Superior temporal gyrus (tissue), 1 donor: ENCODE measurements around the gene PDPN.

Experiments
- DNase-seq: peaks from one replicate; pipeline ENCODE4 v3.0.0-alpha.2; 2016; ENCODE audit errors: extremely low spot score

The PDPN gene

GRCh38 chr1:13577846-13578245, 5.8 kb upstream of the PDPN start:
- DNase-seq: no peak

DNA sequence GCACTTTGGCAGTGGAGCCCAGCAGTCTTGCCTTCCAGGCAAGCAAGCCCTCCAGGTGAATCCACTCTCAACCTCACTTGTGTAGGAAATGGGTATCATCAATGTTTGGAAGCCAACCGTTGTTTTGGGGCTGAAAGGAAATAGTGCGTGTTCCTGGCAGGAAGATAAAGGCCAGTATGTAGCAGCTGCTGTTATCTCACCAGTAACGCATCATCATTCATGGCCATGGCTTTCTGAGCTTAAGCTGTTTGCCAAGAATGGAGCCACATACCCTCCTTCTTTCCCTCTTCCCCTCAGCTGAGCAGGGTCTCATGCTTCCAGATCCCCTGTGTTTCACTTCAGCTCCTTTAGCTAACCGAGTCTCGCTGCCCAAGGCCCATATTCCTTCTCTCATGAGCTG, 2.2 kb upstream of the PDPN start:
- DNase-seq: no peak

DNA sequence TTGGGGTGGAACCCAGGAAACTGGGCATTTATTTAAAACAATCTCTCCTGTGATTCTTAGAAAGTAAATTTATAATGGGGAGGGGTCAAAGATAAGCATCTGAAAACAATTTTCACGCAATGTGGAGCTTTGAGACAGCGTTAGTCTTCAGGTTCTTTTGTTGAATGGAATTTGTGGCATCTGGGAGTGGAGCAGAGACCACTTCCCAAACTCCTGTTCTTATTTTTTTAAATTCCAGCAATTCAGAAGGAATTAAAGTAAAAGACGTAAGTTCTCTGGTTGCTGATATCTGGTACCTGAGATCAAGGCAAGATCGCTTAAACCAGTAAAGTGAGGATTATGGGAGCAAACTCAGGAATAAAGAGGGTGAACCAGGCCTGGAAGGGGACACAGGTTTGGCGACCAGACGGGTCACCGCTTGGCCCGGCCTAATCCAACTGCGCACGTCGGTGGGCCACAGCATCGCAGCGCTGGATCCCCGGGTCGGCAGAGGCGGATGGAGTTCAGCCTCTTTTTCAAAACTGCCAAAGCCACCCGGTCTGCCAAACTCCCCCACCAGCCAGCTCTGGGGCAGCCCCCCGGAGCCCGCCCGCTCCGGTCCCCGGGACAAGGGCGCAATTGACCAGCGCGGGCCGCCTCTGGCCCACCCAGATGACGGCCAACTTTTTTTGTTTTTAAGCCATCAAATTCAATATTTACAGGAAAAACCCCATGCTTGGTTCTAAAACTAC, 754 bp upstream of the PDPN start:
- DNase-seq: no peak

DNA sequence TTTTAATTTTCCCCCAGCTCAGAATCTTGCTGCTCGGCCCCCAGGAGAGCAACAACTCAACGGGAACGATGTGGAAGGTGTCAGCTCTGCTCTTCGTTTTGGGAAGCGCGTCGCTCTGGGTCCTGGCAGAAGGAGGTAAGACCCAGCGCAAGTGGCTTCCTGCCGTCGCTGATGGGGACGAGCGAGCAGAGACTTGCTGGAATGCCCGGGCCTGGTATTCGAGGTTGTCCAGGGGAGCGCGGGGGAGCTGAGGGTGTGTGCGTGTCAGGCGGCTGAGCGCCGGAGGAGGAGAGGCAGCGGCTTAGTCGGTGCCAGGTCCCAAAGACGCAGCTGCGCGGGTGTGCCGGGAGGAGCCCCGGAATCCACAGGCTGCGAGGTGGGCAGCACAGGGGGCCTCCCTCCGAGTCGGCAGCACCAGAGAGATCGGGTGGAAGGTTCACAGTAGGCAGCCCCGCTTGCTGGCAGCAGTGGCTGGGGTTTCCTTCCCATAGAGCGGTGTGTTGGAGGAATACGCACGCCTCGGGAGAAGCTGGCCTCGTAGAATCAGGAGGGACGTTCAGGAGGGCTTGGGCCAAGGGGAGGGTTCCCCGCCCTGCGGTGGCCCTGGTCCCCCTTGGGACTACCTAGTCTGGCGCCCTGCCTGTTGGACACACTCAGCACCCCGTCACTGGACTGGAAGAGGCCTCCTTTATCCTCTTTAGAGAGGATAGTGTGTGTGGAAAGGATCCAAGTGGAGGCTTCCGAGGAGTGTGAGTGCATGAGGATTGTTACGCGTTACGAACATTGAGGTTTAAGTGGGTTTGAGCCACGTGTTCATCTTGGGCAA, 547 bp downstream of the PDPN start:
- no peak for DNase-seq

- DNase-seq: peak; percentile 48
These were observed 1.4 kb downstream of the PDPN start for GRCh38 chr1:13584876-13585611.

GRCh38 chr1:13585612-13585991, 2.0 kb downstream of the PDPN start:
- DNase-seq: peak; percentile 23

GRCh38 chr1:13586001-13586400, 2.4 kb downstream of the PDPN start:
- DNase-seq: peak; percentile 24

- DNase-seq: no peak
These were observed 3.8 kb downstream of the PDPN start for GRCh38 chr1:13587256-13588030.

GRCh38 chr1:13588946-13589796, 5.5 kb downstream of the PDPN start:
- no peak for DNase-seq

DNA sequence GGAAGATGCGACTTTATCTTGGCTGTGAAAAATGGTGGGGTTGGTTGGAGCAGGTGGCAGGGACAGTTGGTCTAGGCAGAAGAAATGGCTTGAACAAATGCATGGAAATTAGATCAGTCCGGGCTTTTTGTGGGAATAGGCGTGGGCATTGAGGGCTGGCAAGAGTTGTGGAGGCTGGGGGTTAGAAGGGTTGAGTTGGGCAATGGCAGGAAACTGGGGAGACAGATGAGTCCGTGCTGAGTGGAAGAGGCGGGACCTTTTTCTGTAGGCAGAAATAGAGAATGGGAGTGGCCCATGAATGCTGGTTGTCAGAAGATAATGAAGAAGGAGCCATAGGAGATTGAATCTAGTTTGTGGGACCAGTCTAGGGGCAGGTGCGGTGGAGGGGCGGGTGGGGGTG, 6.9 kb downstream of the PDPN start:
- DNase-seq: no peak

DNA sequence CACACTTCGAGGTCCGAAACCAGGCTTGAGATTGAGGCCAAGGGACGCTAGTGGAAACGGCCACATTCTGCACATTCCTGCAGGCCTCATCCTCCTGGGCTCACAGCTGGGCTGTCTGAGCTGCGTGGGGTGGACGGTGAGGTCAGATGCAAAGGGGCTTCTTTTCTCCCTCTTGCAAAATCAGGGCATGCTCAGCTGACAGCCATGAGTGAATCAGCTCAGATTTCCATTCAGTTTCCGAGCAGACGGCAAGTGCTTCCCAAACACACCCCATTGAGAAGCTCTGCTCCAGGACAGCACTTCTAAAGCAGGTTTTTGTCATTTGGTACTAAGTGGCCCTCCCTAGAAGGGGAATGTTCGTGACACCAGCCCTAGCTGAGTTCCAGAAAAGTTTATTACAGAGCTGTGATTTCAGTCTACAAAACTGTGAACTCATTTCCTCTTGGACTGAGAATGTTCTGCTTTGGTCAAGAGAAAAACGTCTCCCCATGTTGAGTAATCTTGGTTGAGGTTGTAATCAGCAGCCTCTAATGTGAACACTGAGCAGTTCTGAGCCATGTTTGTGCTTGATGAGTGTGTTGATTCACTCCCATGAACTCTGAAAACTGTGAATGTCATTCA, 10.0 kb downstream of the PDPN start:
- DNase-seq: no peak

GRCh38 chr1:13595411-13595810, 11.8 kb downstream of the PDPN start:
- no peak for DNase-seq

DNA sequence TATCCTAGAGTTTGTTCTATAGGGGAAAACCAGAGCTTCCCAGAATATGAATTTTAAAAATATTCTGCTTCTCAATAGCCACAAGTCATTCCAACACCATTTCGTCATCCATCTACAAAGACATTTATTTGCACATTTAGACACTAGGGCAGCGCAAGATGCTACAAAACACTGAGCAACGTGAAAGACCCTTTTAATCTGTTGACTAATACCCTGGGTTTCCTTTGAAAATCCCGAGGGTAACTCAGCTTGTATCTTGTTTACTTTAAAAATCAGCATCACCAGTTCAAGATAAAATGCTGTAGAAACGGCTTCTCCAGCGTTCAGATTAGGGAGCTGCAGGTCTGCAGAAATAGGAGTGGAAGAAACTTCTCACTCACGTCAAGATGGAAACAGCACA, 13.5 kb downstream of the PDPN start:
- no peak for DNase-seq

GRCh38 chr1:13600762-13601453, 17.3 kb downstream of the PDPN start:
- DNase-seq: no peak

DNA sequence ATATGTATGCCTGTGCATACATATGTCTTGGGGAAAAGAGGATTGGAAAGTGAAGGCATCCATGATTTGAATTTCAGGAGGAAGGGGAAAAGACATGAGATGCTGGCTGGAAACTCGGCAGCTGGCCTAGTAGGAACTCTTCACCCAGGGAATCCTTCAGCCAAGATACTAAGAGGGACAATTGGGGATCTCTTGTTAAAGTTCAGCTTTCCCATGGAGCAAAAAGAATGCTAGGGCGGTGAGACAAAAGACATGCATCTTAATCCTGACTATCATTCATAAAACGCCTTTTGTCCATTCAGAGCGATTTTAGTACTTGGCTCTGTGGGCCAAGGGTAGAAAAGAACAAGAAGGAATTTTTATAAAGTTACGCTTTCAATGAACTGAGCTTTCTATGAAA, 20.5 kb downstream of the PDPN start:
- DNase-seq: no peak

DNA sequence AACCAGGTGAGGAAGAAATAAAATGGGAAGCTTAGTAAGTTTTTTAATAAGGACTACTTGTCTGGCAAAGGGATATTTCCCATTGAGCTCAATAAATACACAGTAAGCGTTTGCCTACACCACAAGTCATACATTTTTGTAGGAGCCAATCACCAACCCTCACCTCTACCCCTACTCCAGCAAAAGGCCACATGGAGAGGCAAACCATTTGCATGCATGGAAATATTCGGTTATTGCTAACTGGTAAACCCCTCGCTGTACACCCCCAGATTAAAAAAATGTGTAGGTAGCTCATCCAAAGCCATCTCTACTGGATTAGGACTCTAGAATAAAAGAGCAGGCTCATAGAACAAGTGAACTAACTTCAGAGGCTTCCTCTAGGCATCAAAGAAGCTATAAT, 21.1 kb downstream of the PDPN start:
- DNase-seq: no peak

DNA sequence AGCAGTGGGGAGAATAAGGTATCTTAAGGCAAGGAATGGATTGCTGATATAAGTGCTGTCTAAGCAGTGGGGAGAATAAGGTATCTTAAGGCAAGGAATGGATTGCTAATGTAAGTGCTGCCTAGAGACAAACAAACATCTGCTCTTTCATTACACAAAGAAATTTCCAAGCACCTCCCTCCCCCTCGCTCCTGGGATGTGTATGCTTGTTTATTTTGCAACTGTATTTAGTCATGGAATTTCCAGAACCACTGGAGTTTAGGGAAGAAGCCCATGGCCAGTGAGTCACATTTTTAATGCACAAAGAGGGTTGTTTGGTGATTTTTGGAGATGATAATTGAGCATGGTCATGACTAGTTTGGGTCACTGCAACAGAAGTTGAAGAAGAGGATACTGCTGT, 21.5 kb downstream of the PDPN start:
- DNase-seq: no peak

GRCh38 chr1:13607002-13607401, 23.4 kb downstream of the PDPN start:
- no peak for DNase-seq

DNA sequence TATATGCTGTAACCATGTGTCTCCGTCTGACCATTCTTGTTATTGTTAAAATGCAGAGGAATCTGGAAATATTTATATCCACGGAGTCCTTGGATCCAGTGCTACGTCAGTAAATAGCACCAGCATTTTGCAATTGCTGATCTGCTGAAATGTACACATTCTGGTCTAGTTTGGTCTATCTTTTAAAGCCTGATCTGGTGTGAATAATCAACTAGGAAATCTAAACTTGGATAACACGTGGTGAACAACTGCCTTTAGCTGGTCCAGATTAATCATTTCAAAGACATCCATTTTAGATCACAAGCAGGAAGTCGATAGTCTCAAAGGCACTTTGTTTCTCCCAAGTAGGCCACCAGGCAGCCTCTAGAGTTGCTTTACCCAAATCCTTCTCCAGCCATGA, 32.6 kb downstream of the PDPN start:
- DNase-seq: no peak

- DNase-seq: no peak
These were observed 33.5 kb downstream of the PDPN start for GRCh38 chr1:13617108-13617507.
